GM21723 (cell line): ENCODE results near the gene ZNHIT3.
"Not testable (repeated sequence)": the region's sequence is repeated elsewhere in the genome, so short reads cannot be mapped to it uniquely, and the experiment has no call there.

ENCODE experiments used
- ATAC-seq: cut with Tn5 transposase; IDR thresholded peaks from one replicate; pipeline ENCODE4 v1.9.1; 2021; ENCODE audit warnings: mild to moderate bottlenecking, moderate library complexity; ENCODE audit not compliant: unreplicated experiment

Gene ZNHIT3

DNA sequence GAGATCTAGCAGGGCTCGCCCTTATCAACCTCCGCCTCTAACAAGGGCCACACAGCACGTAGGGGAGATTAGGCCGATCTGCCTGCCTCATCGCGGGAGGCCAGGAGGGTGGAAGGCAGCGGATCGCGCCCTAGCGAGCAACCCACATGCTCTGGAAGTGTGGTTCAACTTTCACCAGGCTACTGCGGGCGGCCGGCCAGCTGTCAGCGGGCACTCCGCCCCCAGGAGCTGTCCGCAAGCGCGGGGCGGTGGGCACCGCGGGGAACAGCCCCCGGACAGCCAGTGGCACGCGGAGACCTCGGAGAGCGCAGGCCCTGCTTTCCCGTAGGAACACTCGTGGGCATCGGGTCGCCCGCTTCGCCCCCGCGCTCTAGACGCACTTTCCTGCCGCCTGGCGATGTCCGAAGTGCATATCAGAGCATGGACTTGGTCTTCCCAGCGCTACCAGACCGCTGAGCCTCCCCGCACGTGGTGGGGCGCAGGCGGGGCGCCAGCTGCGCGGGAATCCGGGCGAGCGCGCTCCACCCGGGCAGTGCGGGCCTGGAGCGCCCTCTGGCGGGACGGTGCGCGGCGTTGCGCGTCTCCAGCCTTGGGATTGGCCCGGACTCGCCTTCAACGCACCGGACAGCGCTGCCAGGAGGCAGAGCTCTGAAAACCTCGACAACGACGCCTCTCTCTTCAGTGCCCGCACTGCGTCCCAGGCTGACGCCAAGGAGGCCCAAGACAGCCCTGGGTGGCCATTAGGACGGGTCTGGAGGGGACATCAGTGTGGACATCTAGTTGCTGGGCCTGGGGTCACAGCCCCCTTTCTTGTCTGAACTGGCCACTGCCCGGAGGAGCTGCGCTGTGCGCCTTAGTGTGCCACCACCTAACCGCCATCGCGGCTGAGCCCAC is 3.6 kb upstream of the ZNHIT3 start:
- no peak for ATAC-seq

DNA sequence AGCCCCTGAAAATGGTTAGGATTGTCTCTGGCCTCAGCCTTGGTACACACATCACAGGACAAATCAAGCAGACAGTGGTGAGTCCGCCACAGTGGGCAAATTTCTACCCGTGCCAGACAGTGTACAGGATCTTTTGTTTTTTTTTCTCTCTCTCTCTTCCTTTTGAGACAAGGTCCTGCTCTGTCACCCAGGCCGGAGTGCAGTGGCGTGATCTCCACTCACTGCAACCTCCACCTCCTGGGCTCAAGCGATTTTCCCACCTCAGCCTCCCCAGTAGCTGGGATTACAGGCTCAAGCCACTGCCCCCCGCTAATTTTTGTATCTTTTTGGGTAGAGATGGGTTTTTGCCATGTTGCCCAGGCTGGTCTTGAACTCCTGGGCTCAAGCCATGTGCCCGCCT is 2.5 kb upstream of the ZNHIT3 start:
- not testable (repeated sequence) for ATAC-seq

DNA sequence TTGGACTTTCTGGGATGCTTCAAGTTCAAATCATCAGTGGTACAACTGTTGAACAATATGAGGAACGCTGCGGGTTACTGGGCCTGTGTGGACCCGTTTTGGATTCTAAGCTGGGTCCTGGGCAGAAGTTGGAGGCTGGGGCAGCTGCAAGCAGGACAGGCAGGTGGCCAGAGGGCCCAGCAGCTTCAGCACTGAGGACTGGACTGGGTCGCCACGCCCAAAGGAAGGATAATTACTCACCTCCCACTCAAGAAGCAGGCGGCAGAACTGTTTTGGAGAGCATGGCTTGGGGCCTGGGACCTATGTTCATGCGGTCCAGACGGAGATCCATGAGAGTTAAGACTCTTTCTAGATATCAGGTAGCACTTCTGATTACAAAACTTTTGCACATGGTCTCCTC is 1.5 kb upstream of the ZNHIT3 start:
- no peak for ATAC-seq

DNA sequence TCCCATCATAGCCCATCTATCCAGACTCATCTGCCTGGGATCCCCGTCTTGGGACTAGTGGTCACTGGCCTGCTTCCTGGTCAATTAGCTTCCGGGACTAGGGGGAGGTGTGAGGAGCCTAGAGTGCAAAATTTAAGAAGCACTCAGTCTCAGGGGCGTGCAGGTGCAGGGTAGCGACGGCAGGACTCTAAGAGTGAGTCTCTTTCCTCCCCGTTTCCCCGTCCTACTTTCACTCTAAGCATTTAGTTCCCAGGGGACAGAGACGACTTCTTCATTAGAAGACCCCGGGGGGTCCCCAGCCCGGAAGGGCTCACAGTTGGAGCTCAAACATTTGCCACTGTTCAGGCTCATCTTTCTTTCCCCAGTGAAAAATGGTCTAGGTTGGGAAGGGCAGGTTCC is 677 bp upstream of the ZNHIT3 start:
- ATAC-seq = peak; percentile 4

DNA sequence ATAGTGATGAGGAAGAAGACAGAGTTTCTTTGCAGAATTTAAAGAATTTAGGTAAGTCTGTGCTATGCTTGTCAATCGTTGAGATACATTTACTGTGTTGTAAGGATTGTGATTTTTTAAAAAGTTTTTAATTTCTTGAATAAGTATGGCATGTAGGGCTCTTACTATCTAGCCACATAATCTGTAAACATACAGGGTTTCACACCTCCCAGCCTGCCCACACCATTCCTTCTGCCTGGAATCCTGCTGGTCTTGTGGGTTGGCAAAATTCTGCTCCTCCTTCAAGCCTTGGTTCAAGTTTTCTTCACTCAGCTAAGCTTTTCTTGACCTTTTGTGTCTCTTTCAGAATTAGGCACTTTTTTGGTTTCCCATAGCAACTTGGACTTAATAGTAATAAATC is 7.5 kb downstream of the ZNHIT3 start:
- no peak for ATAC-seq

DNA sequence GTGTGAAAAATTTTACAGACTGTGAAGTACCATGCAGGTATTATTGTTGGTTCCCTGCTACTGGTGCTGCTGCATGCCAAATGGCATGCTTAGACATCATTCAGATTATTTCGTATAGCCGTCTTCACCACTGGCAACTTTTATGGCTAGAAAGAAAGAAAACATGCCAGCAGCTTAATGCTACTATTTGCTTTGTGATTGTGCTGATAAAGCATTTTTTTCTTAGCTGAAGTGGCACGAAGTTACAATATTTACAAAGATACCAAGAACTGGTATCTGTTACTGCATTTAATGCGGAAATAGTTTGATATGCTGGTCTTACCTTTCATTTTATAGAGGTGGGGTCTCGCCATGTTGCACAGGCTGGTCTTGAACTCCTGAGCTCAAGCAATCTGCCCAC is 8.2 kb downstream of the ZNHIT3 start:
- ATAC-seq = no peak

DNA sequence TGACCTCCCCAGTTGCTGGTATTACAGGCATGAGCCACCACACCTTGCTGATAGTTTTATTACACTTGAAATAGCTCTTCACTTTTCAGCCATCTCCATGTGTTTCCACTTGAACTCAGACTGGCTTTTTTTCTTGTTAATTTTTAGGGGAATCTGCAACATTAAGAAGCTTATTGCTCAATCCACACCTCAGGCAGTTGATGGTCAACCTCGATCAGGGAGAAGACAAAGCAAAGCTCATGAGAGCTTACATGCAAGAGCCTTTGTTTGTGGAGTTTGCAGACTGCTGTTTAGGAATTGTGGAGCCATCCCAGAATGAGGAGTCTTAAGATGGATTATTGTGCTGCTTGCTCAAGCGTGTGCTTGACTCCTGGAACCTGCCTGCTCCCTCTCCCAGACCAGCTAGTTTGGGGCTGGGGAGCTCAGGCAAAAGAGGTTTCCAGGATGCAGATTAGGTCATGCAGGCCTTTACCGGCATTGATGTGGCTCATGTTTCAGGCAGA is 8.6 kb downstream of the ZNHIT3 start:
- no peak for ATAC-seq

DNA sequence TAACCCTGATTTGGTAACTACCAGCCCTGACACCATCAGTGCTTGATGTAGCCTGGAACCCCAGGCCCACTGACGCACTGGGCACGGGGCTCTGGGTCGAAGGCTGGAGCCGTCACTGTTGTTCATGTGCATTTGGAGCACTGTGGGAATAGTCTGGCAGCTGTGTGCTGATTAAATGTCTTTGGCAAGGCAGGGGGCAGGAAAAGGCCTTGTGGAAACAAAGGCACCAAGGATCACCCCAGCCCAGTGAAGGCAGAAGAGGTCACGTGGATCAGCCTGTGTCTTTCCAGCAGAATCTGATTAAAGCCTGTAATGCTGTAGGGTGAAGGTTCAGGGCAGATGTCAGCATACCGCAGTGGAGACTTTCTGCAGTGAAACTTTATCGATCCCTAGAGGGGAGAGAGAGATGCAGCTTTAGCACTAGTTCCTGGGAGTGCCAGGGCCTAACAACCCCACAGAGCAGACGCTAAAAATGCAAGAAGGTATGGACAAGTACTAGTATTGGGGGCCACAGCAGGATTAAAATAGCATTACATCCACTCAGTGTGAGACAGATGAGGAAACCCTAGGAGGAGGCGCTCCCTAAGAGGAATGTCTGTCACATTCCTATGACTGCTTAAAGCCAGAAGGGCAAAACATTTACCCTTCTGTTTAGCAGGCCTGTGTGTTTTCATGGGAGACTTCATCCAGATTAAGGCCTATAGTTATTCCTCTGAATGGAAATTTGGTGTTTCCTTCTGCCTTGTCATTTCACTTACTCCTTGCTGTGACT is 9.7 kb downstream of the ZNHIT3 start:
- ATAC-seq = no peak

DNA sequence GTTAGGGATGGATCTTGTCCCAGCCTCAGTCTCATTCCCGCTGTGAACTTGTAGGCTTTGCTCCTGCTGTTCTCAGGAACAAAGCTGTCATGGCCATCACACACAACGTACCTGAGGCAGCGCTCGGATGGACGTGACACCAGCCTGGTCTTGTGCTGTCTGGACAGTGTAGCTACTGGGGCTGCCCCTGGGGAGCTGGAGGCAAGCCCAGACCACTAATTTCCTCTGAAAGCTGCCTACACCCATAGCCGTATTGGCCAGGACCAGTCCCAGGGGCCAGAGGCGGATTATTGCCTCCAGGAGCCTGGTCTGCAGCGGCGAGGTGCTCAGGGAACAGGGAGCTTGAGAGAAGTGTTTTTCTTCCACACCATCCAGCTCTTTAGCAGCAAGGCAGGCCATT is 11.7 kb downstream of the ZNHIT3 start:
- no peak for ATAC-seq

DNA sequence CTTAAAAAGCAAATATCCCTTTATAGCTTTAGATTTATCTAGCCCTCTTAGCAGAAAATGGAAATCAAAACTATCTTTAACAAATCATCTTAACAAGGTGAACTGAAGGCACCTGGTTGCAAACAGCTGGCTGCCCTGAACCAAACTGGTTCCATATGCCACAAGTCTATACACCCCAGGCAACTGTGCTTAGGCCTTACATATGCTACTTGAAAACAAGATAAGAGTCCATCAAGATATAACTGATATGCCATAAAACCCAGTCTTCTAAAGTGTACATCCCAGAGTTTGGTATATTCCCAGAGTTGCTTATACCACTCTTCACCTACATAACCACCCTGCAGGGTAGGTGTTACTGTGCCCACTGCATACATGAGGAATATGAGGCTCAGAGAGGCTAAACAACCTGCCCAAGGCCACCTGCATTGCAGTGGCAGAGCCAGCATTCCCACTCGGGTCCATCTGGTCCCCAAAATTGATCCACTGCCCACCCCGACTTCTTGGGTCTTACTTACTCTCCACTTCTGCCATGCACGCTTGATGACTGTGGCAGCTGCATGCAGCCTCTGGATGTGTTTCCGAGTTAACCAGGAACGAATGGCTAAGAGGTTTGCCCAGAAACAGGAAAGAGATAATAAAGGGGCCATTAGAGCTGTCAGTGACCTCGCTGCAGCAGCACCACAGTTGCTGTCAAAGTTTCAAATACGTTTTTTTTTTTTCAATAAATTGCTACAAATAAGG is 12.2 kb downstream of the ZNHIT3 start:
- no peak for ATAC-seq

DNA sequence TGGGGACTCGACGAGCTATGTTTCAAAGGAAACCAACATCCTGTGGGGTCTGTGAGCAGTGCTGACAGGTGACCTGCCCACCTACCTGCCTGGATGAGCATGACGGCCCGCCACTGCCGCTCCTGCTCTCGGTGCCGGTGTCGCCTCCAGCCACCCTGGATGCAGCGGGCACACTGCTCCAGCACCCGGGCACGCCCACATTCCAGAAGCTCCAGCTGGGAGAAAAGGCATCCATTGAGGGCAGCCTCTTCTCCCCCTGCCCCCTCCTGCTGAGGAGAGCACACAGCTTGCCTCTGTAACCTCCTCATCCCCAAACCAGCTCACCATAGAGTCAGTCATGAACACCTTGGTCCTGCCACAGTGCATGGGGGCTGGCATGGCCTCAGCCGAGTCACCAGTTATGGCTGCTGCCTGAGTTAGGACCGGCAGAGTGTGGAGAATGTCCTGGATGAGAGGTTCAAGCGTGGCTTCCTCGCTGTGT is 14.3 kb downstream of the ZNHIT3 start:
- ATAC-seq = no peak

DNA sequence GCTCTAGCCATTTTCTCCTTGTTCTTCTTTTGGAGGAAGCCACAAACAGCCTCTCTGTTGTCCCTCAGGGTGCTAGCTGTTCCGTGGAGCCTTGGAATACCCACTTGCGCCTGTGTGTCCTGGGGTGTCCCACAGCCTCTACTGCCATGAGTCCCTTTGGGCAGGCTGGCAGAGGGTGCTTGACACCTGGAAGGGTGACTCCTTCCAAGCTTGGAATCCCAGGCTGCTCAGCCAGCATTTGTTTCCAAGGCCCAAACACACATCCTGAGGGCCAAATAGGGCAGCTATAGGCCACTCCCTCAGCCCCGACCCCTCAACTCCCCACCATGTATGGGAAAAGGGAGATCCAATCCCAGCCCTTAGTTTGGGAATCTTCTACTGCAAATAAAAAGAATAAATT is 14.9 kb downstream of the ZNHIT3 start:
- ATAC-seq = no peak

DNA sequence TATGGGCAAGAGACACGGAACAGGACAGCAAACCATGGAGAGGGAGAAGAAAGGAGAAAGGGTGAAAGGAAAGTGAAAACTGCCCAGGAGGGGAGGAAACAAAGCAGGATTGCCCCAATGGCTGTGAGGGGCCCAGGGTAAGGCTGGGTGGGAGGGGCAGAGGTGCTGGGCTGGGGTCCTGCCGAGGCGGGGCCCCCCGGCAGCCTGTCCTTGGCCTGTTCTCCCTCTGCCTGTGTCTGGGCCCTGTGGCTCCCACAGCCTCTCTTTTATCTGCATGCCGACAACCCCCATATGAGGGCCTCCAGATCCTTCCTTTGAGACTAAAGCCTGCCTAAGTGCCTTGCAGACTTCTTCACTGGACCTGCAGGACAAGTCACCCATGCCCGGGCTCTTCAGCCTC is 15.5 kb downstream of the ZNHIT3 start:
- ATAC-seq = no peak

DNA sequence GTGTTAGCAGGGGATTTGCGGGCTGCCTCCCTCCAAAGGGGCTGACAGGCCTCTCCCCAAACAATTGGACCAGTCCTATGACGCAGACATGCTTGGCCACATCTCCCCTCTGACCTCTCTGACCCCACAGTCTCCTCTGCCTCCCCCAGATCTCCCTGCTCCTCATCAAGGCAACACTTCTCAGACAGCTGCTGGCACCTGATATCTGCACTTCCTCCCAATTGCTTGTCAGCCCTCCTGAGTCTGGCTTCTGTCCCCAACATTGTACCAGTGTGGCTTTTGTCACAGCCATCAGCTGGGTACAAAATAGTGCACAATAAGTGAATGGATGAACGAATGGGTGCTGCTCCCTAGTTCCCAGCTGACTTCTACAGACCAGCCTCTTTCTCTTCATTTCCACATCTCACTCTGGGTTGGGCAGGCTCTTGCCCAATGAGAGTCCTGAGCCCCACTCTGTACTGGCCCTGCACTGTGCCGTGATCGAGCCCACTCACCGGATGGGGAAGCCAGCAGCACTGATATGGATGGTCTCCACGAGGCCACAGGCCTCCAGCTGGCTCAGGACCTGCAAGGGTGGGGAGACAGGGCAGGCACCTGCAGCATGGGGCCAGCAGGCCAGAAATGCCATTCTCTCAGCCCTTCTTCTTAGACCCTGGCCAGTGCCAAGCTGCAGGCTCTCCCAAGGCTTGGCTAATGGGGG is 17.1 kb downstream of the ZNHIT3 start:
- ATAC-seq = no peak

DNA sequence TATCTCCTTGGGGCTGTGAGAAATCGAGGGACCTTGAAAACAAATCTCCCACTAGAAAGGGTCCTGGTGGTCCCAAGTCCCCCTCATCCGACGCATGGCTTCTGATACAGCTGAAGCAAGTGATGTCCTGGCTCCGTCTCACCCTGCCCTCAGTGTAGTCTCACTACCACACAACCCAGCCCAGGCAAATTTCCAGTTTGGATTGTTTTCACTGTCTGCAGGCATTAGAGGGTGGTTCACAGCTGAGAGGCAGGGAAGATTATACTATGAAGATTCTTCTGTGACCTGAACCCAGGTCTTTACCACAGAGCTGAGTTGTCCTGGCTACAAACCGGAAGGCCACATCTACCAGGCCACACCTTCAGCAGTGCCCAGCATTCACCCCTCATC is 17.7 kb downstream of the ZNHIT3 start:
- no peak for ATAC-seq

DNA sequence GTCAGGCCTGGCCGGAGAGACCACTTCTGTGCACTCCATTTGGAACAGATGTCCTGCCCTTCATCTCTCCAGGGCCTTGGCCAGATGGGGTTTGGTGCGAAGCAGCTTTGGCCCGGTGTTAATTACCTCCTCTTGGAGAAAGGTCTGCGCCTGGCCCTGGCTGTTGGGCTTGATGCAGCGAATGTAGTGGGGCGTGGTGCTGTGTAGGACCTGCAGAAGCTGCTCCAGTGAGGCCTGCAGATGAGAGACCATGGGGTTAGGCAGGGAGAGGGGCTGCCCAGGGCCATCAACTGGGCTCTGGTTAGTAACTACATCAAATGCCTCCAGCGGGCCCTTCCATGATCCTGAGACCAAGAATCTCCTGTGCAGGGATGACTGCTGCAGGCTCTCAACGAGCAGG is 18.7 kb downstream of the ZNHIT3 start:
- ATAC-seq = no peak

DNA sequence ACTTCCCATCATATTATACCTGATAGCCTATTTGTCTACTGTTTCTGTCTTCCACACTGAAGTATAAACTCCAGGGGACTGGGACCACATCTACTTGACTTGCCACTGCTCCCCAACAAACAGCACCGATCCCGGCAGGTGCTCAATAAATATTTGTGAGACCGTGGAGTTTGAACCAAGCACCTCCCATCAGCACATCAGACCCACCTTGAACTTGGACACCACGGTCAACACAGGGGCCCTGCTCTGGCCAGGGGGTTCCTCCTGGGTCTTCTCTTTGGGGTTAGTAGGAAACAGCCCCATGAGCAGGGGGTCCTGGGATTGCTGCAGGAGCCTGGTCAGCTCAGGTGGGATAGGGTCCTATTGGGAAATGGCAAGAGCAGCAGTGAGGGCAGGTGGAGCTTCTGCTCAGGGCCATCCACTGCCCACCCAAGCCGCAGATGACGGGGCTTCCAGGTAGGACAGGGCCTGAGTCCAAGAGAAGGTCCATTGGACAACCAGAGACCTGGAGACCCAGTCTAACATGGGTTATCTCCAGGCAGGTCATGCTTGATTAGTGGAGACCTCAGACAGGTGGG is 19.9 kb downstream of the ZNHIT3 start:
- ATAC-seq = no peak

DNA sequence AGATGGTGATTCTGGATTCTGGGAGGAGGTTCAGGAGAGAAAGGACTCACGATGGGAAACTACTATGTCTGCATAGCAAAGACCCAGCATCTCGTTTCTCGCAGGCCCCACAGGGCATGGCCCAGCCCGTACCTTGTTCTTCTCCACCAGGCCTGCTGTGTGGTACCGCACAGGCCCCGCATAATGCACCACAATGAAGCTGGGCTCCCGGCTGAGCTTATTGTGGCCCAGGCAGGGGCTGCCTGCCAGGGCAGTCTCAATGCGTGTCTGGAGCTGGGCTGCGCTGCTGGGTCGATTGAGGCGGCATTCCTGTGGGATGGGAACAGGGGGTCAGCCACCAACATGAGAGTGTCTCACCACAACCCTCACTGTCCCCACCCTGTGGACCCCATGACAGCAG is 20.4 kb downstream of the ZNHIT3 start:
- no peak for ATAC-seq

DNA sequence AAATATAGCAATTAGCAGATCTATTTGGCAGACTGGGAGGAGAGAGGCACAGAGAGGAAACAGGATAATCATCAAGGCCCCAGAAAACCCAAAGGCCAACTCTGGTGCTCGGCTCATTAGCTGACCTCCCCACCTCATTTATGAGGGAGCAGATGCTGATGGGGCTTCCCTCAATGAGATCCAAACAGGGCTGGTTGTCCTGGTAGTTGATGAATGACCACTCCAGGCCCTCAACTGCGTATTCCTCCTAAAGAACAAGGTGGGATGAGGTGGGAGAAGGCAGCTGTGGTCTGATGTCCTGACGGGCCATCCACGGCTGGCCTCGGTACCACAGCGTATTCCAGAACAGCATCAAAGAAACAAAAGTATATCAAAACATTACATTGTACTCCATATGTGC is 20.8 kb downstream of the ZNHIT3 start:
- ATAC-seq = no peak

DNA sequence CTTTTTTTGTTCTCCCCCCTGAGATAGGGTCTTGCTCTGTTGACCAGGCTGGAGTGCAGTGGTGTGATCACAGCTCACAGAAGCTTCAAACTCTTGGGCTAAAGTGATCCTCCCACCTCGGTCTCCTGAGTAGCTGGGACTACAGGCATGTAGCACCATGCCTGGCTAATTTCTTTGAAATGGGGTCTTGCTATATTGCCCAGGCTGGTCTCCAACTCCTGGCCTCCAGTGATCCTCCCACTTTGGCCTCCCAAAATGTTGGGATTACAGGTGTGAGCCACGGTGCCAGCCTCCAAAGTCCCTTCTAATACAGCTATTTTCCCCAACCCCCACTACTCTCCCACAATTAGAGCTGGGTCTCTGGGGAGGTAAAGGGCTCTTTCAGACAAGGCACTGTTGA is 22.0 kb downstream of the ZNHIT3 start:
- ATAC-seq = not testable (repeated sequence)
